SU-DHL-6 (cell line): ENCODE results near the gene TUBA4A.

Source experiments
- H2AFZ ChIP-seq: fragments of 200-600 bp; sonication (generic); 2 replicates; pipeline ENCODE4 v1.6.1; 2014; ENCODE audit warnings: low read depth, mild to moderate bottlenecking, moderate library complexity, mixed read lengths, antibody characterized with exemption, low read length; ENCODE audit not compliant: severe bottlenecking
- H3F3A ChIP-seq: fragments of 200-600 bp; shearing (Covaris generic); 2 replicates; pipeline ENCODE4 v1.6.0; 2016; ENCODE audit warnings: antibody characterized with exemption, mild to moderate bottlenecking; ENCODE audit not compliant: insufficient read depth
- H3K27ac ChIP-seq: fragments of 200-600 bp; sonication (generic); 2 replicates; pipeline ENCODE4 v1.5.1; 2016; ENCODE audit warnings: low read depth, mild to moderate bottlenecking, low read length, moderate library complexity, mixed read lengths
- H3K27me3 ChIP-seq: fragments of 200-600 bp; sonication (generic), shearing (Covaris generic); 2 replicates; pipeline ENCODE4 v1.6.0; 2014; ENCODE audit warnings: mild to moderate bottlenecking, low read length
- H3K36me3 ChIP-seq: fragments of 200-600 bp; sonication (generic); 2 replicates; pipeline ENCODE4 v1.6.1; 2014; ENCODE audit warnings: mild to moderate bottlenecking, low read length, mixed read lengths
- H3K4me2 ChIP-seq: fragments of 300-600, 200-600 bp; shearing (Covaris generic), sonication (generic); 2 replicates; pipeline ENCODE4 v1.6.0; 2014; ENCODE audit warnings: low read length, low read depth, mild to moderate bottlenecking; ENCODE audit not compliant: poor library complexity, severe bottlenecking
- H3K4me3 ChIP-seq: fragments of 200-600 bp; sonication (generic); 2 replicates; pipeline ENCODE4 v1.5.1; 2014; ENCODE audit warnings: antibody characterized with exemption, low read length, mild to moderate bottlenecking, mixed read lengths; ENCODE audit not compliant: insufficient read depth, poor library complexity, severe bottlenecking
- H3K79me2 ChIP-seq: fragments of 200-600 bp; sonication (generic); 2 replicates; pipeline ENCODE4 v1.6.1; 2014; ENCODE audit warnings: mild to moderate bottlenecking, low read length, moderate library complexity; ENCODE audit not compliant: insufficient read depth
- H3K9ac ChIP-seq: fragments of 200-600 bp; sonication (generic); 2 replicates; pipeline ENCODE4 v1.7.0; 2014; ENCODE audit warnings: mild to moderate bottlenecking, low read length
- H3K9me2 ChIP-seq: fragments of 200-600 bp; sonication (generic); replicated peaks from 2 replicates; pipeline ENCODE4 v1.6.1; 2014; ENCODE audit warnings: low read length; ENCODE audit not compliant: insufficient read depth
- H3K9me3 ChIP-seq: fragments of 200-600 bp; sonication (generic); 2 replicates; pipeline ENCODE4 v1.6.1; 2014; ENCODE audit warnings: low read length, mixed read lengths; ENCODE audit not compliant: insufficient read depth
- H4K20me1 ChIP-seq: fragments of 200-600 bp; sonication (generic); 2 replicates; pipeline ENCODE4 v1.6.1; 2014; ENCODE audit warnings: low read depth, mild to moderate bottlenecking, antibody characterized with exemption, low read length, moderate library complexity, mixed read lengths
- EZH2phosphoT487 ChIP-seq: fragments of 200-600 bp; sonication (generic), shearing (Covaris generic); conservative IDR thresholded peaks from 2 replicates; pipeline ENCODE4 v1.6.1; 2018; ENCODE audit warnings: mild to moderate bottlenecking, antibody characterized with exemption, low read length, moderate library complexity, mixed read lengths
- TF ChIP-seq, protein P1 (sequence below): fragments of 200-600 bp; sonication (generic); IDR thresholded peaks from one replicate; pipeline ENCODE4 v1.5.1; 2017; ENCODE audit warnings: antibody characterized with exemption, mild to moderate bottlenecking, low read length, moderate library complexity; ENCODE audit not compliant: insufficient read depth, poor library complexity, severe bottlenecking

Gene TUBA4A

DNA sequence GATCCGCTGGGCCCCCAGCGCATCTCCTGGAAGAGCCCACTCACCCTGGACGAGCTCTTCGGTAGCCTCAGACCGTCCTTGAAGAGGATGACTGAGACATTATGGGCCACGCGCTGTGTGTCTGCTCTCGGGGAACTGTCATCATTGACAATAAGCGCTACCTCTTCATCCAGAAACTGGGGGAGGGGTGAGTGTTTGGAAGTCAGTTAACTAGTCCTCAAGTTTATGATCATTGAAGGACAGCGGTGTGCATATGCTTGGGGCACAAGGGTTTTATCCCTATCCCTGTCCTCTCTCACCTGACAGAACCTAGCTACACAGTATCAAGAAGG lies 7.9 kb downstream of the TUBA4A start:
- Histone ChIP-seq H3K36me3 (no peaks in the 10 kb centered on the region), H4K20me1 (no peaks in the 10 kb centered on the region), H3K4me3 (peak overlapping the region; percentile 79), H3F3A (peaks cover 3% of the 10 kb centered on the region; the same call in 1 of the 2 replicates), H3K27me3 (no peaks in the 10 kb centered on the region), H3K79me2 (peaks cover 3% of the 10 kb centered on the region; the same call in 1 of the 2 replicates), H2AFZ (peak overlapping the region; percentile 93), H3K27ac (peak overlapping the region; percentile 38; the same call in 1 of the 2 replicates), H3K4me2 (peak overlapping the region; percentile 72), H3K9ac (peak overlapping the region; percentile 85), H3K9me3 (no peaks in the 10 kb centered on the region), H3K9me2 (no peaks in the 10 kb centered on the region)
- no peak for TF ChIP-seq EZH2phosphoT487
- TF ChIP-seq, protein P1, sequence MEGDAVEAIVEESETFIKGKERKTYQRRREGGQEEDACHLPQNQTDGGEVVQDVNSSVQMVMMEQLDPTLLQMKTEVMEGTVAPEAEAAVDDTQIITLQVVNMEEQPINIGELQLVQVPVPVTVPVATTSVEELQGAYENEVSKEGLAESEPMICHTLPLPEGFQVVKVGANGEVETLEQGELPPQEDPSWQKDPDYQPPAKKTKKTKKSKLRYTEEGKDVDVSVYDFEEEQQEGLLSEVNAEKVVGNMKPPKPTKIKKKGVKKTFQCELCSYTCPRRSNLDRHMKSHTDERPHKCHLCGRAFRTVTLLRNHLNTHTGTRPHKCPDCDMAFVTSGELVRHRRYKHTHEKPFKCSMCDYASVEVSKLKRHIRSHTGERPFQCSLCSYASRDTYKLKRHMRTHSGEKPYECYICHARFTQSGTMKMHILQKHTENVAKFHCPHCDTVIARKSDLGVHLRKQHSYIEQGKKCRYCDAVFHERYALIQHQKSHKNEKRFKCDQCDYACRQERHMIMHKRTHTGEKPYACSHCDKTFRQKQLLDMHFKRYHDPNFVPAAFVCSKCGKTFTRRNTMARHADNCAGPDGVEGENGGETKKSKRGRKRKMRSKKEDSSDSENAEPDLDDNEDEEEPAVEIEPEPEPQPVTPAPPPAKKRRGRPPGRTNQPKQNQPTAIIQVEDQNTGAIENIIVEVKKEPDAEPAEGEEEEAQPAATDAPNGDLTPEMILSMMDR: no peak

DNA sequence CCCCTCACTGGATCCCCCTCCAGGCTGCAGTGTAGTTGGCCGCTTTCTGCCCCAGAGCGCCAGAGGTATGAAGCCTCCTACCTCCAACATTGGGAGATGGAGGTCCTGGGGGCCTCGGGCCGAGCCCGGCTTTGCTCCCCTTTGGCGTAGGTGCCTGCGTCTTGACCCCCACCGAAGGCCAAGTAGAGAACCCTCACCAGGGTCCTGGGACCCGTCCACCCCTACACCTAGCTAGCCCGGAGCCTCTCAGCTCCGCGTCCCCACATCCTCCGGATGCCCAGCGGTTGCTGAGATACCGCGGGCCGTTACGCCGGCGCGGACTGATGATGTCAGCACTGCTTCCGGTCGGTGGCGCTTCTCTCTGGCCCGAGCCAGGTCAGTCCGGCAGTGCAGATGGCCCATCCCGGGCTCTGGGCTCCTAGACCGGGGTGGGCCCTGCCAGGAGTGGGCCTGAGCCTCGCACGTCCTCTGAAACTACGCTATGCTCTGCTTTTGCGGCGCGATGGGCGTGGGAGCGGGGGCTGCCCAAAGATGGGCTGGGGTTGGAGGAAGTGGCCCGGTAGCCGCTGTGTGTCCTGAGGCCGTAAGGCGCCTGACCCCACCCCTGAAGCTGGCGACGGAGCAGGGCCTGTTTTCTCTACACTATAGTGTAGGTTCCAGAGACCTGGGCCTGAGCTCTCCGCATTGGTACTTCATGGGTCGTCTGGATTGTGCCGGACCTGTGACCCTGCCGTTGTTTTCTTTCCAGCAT lies 8.4 kb downstream of the TUBA4A start, which contains the start of the genes GLB1L and STK16:
Gene GLB1L, minus strand, starts transcription at position 297 of the 751 bp plus-strand sequence. CDS start 1,871 bp downstream, outside the sequence.
Gene STK16, plus strand, starts transcription at position 332 of the 751 bp plus-strand sequence. CDS start 521 bp downstream, outside the sequence.
- Histone ChIP-seq H3K4me2 (peak within 1 kb of the TSS; percentile 72), H3K27me3 (no peaks in the 10 kb centered on the region), H3K27ac (peak within 1 kb of the TSS; percentile 38), H3K9me3 (no peaks in the 10 kb centered on the region), H3K4me3 (peak within 1 kb of the TSS; percentile 79), H3F3A (peaks cover 3% of the 10 kb centered on the region; the same call in 1 of the 2 replicates), H2AFZ (peak within 1 kb of the TSS; percentile 93), H3K79me2 (peaks cover 3% of the 10 kb centered on the region; the same call in 1 of the 2 replicates), H4K20me1 (no peaks in the 10 kb centered on the region), H3K9ac (peak within 1 kb of the TSS; percentile 85), H3K36me3 (no peaks in the 10 kb centered on the region), H3K9me2 (no peaks in the 10 kb centered on the region)
- TF ChIP-seq, protein P1: no peak
- TF ChIP-seq EZH2phosphoT487: no peak

DNA sequence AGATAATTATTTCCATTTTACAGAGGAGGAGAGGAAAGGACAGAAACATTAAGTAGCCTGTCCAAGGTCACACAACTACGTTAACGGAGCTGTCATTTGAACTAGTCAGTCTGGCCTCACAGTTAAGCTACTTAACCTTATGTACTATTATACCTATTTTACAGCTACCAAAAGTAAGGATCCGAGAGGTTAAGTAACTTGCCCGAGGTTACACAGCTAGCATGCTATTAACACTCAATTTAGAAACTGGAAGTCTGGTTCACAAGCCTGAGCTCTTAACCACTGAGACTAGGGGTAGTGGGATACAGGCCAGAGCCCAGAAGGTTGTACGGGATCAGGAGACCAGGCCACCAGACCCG lies 8.9 kb downstream of the TUBA4A start:
- Histone ChIP-seq H3K79me2 (0 out of 2 replicates have a peak, but pooled peaks cover under 1% of the 10 kb centered on the region), H3K9me2 (no peaks in the 10 kb centered on the region), H3K4me3 (peak overlapping the region; percentile 79), H3F3A (peaks cover 3% of the 10 kb centered on the region; the same call in 1 of the 2 replicates), H3K36me3 (no peaks in the 10 kb centered on the region), H4K20me1 (no peaks in the 10 kb centered on the region), H3K4me2 (peak overlapping the region; percentile 72), H2AFZ (peak overlapping the region; percentile 93), H3K9ac (peak overlapping the region; percentile 85), H3K27ac (no peak overlapping the region), H3K9me3 (no peaks in the 10 kb centered on the region), H3K27me3 (no peaks in the 10 kb centered on the region)
- TF ChIP-seq, protein P1: no peak
- TF ChIP-seq EZH2phosphoT487: no peak
